Endothelial cell (in vitro differentiated cells): ENCODE results near the gene TTC36. TPM values are rescaled to one million over a fixed set of nuclear protein-coding genes. Genes with fewer than 3 reads are reported as not detected.
"Not testable (repeated sequence)": the region's sequence is repeated elsewhere in the genome, so short reads cannot be mapped to it uniquely, and the experiment has no call there.

Source experiments
- DNase-seq: peaks from one replicate; pipeline ENCODE4 v3.0.0; 2021; ENCODE audit warnings: low spot score
- H3K27ac Mint-ChIP-seq: one replicate; pipeline ENCODE4 v1.8.0; 2021; ENCODE audit warnings: mixed read lengths, inconsistent platforms; ENCODE audit not compliant: unreplicated experiment
- H3K27me3 Mint-ChIP-seq: one replicate; pipeline ENCODE4 v1.8.0; 2021; ENCODE audit warnings: mild to moderate bottlenecking, moderate library complexity, mixed read lengths, inconsistent platforms; ENCODE audit not compliant: unreplicated experiment
- H3K36me3 Mint-ChIP-seq: one replicate; pipeline ENCODE4 v1.8.0; 2021; ENCODE audit warnings: mild to moderate bottlenecking, low read depth, mixed read lengths, inconsistent platforms; ENCODE audit not compliant: unreplicated experiment
- H3K4me1 Mint-ChIP-seq: one replicate; pipeline ENCODE4 v1.8.0; 2021; ENCODE audit warnings: mild to moderate bottlenecking, mixed read lengths, inconsistent platforms; ENCODE audit not compliant: unreplicated experiment
- H3K4me3 Mint-ChIP-seq: one replicate; pipeline ENCODE4 v1.8.0; 2021; ENCODE audit warnings: mild to moderate bottlenecking, mixed read lengths, inconsistent platforms; ENCODE audit not compliant: unreplicated experiment
- H3K9me3 Mint-ChIP-seq: one replicate; pipeline ENCODE4 v1.8.0; 2021; ENCODE audit warnings: mixed read lengths, inconsistent platforms; ENCODE audit not compliant: unreplicated experiment
- CTCF ChIP-seq: fragments of 200-600 bp; sonication (generic); IDR thresholded peaks from one replicate; pipeline ENCODE4 v1.5.0; 2021; ENCODE audit warnings: antibody characterized with exemption; ENCODE audit not compliant: unreplicated experiment
- total RNA-seq: library from RNA; stranded (reverse); fragmentation: NEBNext Ultra II Directional; extraction: Animal tissue kit (Norgen Biotek cat#: 25700); gene quantifications from one replicate; pipeline ENCODE4 v1.2.1, GENCODE V29; 2021; ENCODE audit not compliant: unreplicated experiment

Gene TTC36
- total RNA-seq, 1 donor from 2014 or later: 0.56 TPM

- Mint-ChIP-seq H3K27ac (peak within 1 kb of the TSS; percentile 95), H3K4me3 (peak within 1 kb of the TSS; percentile 98), H3K9me3 (no peaks in the 10 kb centered on the region), H3K36me3 (peaks cover under 1% of the 10 kb centered on the region), H3K4me1 (peaks cover 19% of the 10 kb centered on the region), H3K27me3 (peaks cover 6% of the 10 kb centered on the region)
- TF ChIP-seq CTCF: no peak
- DNase-seq: peak; percentile 72
Measured at GRCh38 chr11:118572061-118572980, 45.0 kb downstream of the TTC36 start, which contains the start of gene ARCN1. TSS of gene ARCN1 (plus strand) at chr11:118572409. CDS start at chr11:118572548, 139 bp downstream.

- peak overlapping the region; percentile 95 for H3K27ac Mint-ChIP-seq
- peaks cover 4% of the 10 kb centered on the region for H3K36me3 Mint-ChIP-seq
- H3K27me3 Mint-ChIP-seq: peaks cover 6% of the 10 kb centered on the region
- TF ChIP-seq CTCF: no peak
- no peaks in the 10 kb centered on the region for H3K9me3 Mint-ChIP-seq
- DNase-seq: no peak
- peaks cover 21% of the 10 kb centered on the region for H3K4me1 Mint-ChIP-seq
- H3K4me3 Mint-ChIP-seq: peak overlapping the region; percentile 98
Measured at GRCh38 chr11:118572981-118573550, 45.8 kb downstream of the TTC36 start.

- Mint-ChIP-seq H3K4me1 (peaks cover 21% of the 10 kb centered on the region), H3K4me3 (no peak overlapping the region), H3K27me3 (peaks cover 6% of the 10 kb centered on the region), H3K9me3 (no peaks in the 10 kb centered on the region), H3K27ac (no peak overlapping the region), H3K36me3 (peaks cover 4% of the 10 kb centered on the region)
- TF ChIP-seq CTCF: no peak
- no peak for DNase-seq
Measured at GRCh38 chr11:118574636-118575035, 47.4 kb downstream of the TTC36 start.

- not testable (repeated sequence) for H3K9me3 Mint-ChIP-seq, H3K27me3 Mint-ChIP-seq, H3K36me3 Mint-ChIP-seq, DNase-seq, H3K27ac Mint-ChIP-seq, H3K4me3 Mint-ChIP-seq
- H3K4me1 Mint-ChIP-seq: peaks cover 25% of the 10 kb centered on the region
Measured at GRCh38 chr11:118577995-118578394, 50.7 kb downstream of the TTC36 start.

Other genes starting within 250 kb of the TTC36 start
- not detected for gene CD3E, start 222.7 kb upstream of the TTC36 start, total RNA-seq
- not detected for gene CD3D, start 184.8 kb upstream of the TTC36 start, total RNA-seq
- gene CD3G, start 183.1 kb upstream of the TTC36 start, total RNA-seq: not detected
- gene UBE4A, start 167.9 kb upstream of the TTC36 start, total RNA-seq: 32.0 TPM
- gene ATP5MG, start 125.9 kb upstream of the TTC36 start, total RNA-seq: 280 TPM
- 104 TPM for gene KMT2A, start 91.0 kb upstream of the TTC36 start, total RNA-seq
- gene TMEM25, start 3.7 kb downstream of the TTC36 start, total RNA-seq: 16.1 TPM
- gene IFT46, start 38.5 kb downstream of the TTC36 start, total RNA-seq: 19.7 TPM
- gene ARCN1, start 44.9 kb downstream of the TTC36 start, total RNA-seq: 145 TPM
- 45.4 TPM for gene PHLDB1, start 80.1 kb downstream of the TTC36 start, total RNA-seq
- gene TREH, start 152.2 kb downstream of the TTC36 start, total RNA-seq: not detected